Neuronal stem cell (in vitro differentiated cells): Measurements from ENCODE around the gene ST8SIA1.

ENCODE experiments used
- DNase-seq: peaks from one replicate; pipeline ENCODE4 v3.0.0-alpha.2; 2013; ENCODE audit warnings: low spot score
- H2AFZ ChIP-seq: one replicate; pipeline ENCODE4 v1.6.1; 2013; ENCODE audit warnings: mild to moderate bottlenecking, low read length, inconsistent platforms
- H2AK5ac ChIP-seq: 2 replicates; pipeline ENCODE4 v1.6.1; 2013; ENCODE audit warnings: low read depth, mild to moderate bottlenecking, inconsistent platforms, low read length, moderate library complexity, mixed read lengths
- H2BK120ac ChIP-seq: 2 replicates; pipeline ENCODE4 v1.6.1; 2013; ENCODE audit warnings: low read depth, mild to moderate bottlenecking, inconsistent platforms, low read length, moderate library complexity, mixed read lengths
- H2BK12ac ChIP-seq: one replicate; pipeline ENCODE4 v1.6.1; 2013; ENCODE audit warnings: low read length, inconsistent platforms
- H2BK15ac ChIP-seq: 2 replicates; pipeline ENCODE4 v1.6.1; 2013; ENCODE audit warnings: mild to moderate bottlenecking, low read length, inconsistent platforms, mixed read lengths
- H2BK5ac ChIP-seq: one replicate; pipeline ENCODE4 v1.6.1; 2013; ENCODE audit warnings: inconsistent platforms, mild to moderate bottlenecking, low read length, moderate library complexity
- H3K14ac ChIP-seq: one replicate; pipeline ENCODE4 v1.6.1; 2013; ENCODE audit warnings: low read length, inconsistent platforms
- H3K18ac ChIP-seq: 2 replicates; pipeline ENCODE4 v1.6.1; 2013; ENCODE audit warnings: low read length, inconsistent platforms
- H3K23ac ChIP-seq: 2 replicates; pipeline ENCODE4 v1.6.1; 2013; ENCODE audit warnings: low read depth, mild to moderate bottlenecking, mixed read lengths, low read length, inconsistent platforms; ENCODE audit not compliant: poor library complexity
- H3K27ac ChIP-seq: replicated peaks from 3 replicates; pipeline ENCODE4 v1.5.1; 2013; ENCODE audit warnings: low read length, inconsistent platforms
- H3K27me3 ChIP-seq, 3 experiments: 2 replicates each; pipeline ENCODE4 v1.6.1; 2013; ENCODE audit warnings: low read length in 3 of 3, mild to moderate bottlenecking in 2 of 3, inconsistent platforms in 1 of 3, low read depth in 1 of 3, mixed read lengths in 1 of 3, moderate library complexity in 1 of 3; ENCODE audit not compliant: control insufficient read depth in 3 of 3, insufficient read depth in 3 of 3
- H3K36me3 ChIP-seq, 2 donors: replicated peaks in 1 of 2; 2 replicates each; pipeline ENCODE4 v1.6.1; 2013; ENCODE audit warnings: low read length in 2 of 2; ENCODE audit not compliant: control insufficient read depth in 2 of 2, insufficient read depth in 2 of 2
- H3K4ac ChIP-seq: 2 replicates; pipeline ENCODE4 v1.6.1; 2013; ENCODE audit warnings: inconsistent platforms, mild to moderate bottlenecking, low read length, moderate library complexity
- H3K4me1 ChIP-seq, 2 donors: 1 replicate in 1 of 2; 2 replicates in 1 of 2; pipeline ENCODE4 v1.6.1; 2013; ENCODE audit warnings: low read length in 2 of 2, low read depth in 1 of 2; ENCODE audit not compliant: control insufficient read depth in 2 of 2, insufficient read depth in 1 of 2
- H3K4me2 ChIP-seq: one replicate; pipeline ENCODE4 v1.6.1; 2013; ENCODE audit warnings: mild to moderate bottlenecking, low read length, inconsistent platforms; ENCODE audit not compliant: insufficient read depth, poor library complexity, severe bottlenecking
- H3K4me3 ChIP-seq, 2 donors: 2 replicates each; pipeline ENCODE4 v1.5.1; 2013; ENCODE audit warnings: low read length in 2 of 2, mild to moderate bottlenecking in 2 of 2, inconsistent platforms in 1 of 2, moderate library complexity in 1 of 2
- H3K79me1 ChIP-seq: one replicate; pipeline ENCODE4 v1.6.1; 2013; ENCODE audit warnings: low read depth, mild to moderate bottlenecking, inconsistent platforms, low read length, moderate library complexity
- H3K9ac ChIP-seq: one replicate; pipeline ENCODE4 v1.6.1; 2013; ENCODE audit warnings: mild to moderate bottlenecking, low read depth, low read length, inconsistent platforms; ENCODE audit not compliant: poor library complexity
- H3K9me3 ChIP-seq, 2 donors: replicated peaks in 1 of 2; 2 replicates each; pipeline versions ENCODE3 to v1.6.1; 2013; ENCODE audit warnings: low read length in 2 of 2, mild to moderate bottlenecking in 2 of 2, inconsistent platforms in 1 of 2, low read depth in 1 of 2, mixed read lengths in 1 of 2, moderate library complexity in 1 of 2; ENCODE audit not compliant: control insufficient read depth in 2 of 2, insufficient read depth in 1 of 2
- H4K8ac ChIP-seq: one replicate; pipeline ENCODE4 v1.6.1; 2013; ENCODE audit warnings: low read depth, mild to moderate bottlenecking, inconsistent platforms, low read length, moderate library complexity
- H4K91ac ChIP-seq: one replicate; pipeline ENCODE4 v1.6.1; 2013; ENCODE audit warnings: low read length, low read depth, mild to moderate bottlenecking, inconsistent platforms; ENCODE audit not compliant: poor library complexity
- WGBS, 2 donors: extraction: QIAGEN DNeasy Blood & Tissue Kit; methylation state at CpG; one replicate each; pipeline ENCODE4 v1.1.7; 2013; ENCODE audit warnings: missing lambda C conversion rate in 2 of 2, mixed read lengths in 1 of 2; ENCODE audit not compliant: insufficient read length in 2 of 2, insufficient replicate concordance in 1 of 2; ENCODE audit errors: extremely low coverage in 2 of 2; 5-methylcytosine and 5-hydroxymethylcytosine counted together

Gene ST8SIA1

GRCh38 chr12:22360774-22361173, 26.3 kb upstream of the ST8SIA1 start:
- Histone ChIP-seq H2BK5ac (no peak overlapping the region), H4K91ac (no peak overlapping the region), H3K27me3 (no peaks in the 10 kb centered on the region), H3K4me1 (peaks cover 0 to 2% of the 10 kb centered on the region in 2 donors), H3K36me3 (no peaks in the 10 kb centered on the region), H2AFZ (no peak overlapping the region), H4K8ac (no peak overlapping the region), H3K14ac (no peak overlapping the region), H3K4ac (no peak overlapping the region), H3K23ac (no peak overlapping the region), H3K79me1 (no peaks in the 10 kb centered on the region), H3K27ac (no peak overlapping the region), H2AK5ac (no peak overlapping the region), H3K9ac (no peak overlapping the region), H3K4me3 (no peak overlapping the region), H3K18ac (no peak overlapping the region), H2BK12ac (no peak overlapping the region), H3K4me2 (no peak overlapping the region), H2BK120ac (no peak overlapping the region), H2BK15ac (no peak overlapping the region), H3K9me3 (no peaks in the 10 kb centered on the region)
- no peak for DNase-seq
- WGBS, 2 donors: no CpG with 5 or more reads among the region's 5 CpGs

GRCh38 chr12:22357531-22357930, 23.0 kb upstream of the ST8SIA1 start:
- DNase-seq: no peak
- Histone ChIP-seq H3K14ac (no peak overlapping the region), H3K4me2 (no peak overlapping the region), H2BK120ac (no peak overlapping the region), H3K9me3 (no peaks in the 10 kb centered on the region), H3K27me3 (no peaks in the 10 kb centered on the region), H2BK5ac (no peak overlapping the region), H2AFZ (no peak overlapping the region), H3K79me1 (no peaks in the 10 kb centered on the region), H3K9ac (no peak overlapping the region), H3K18ac (no peak overlapping the region), H3K27ac (no peak overlapping the region), H4K91ac (no peak overlapping the region), H2BK15ac (no peak overlapping the region), H3K4me3 (no peak overlapping the region), H2BK12ac (no peak overlapping the region), H4K8ac (no peak overlapping the region), H3K36me3 (no peaks in the 10 kb centered on the region), H2AK5ac (no peak overlapping the region), H3K4ac (no peak overlapping the region), H3K23ac (no peak overlapping the region), H3K4me1 (peaks cover 0 to 2% of the 10 kb centered on the region in 2 donors)
- WGBS, 2 donors: no CpG with 5 or more reads among the region's 3 CpGs

GRCh38 chr12:22356231-22356630, 21.7 kb upstream of the ST8SIA1 start:
- H3K79me1 ChIP-seq: no peaks in the 10 kb centered on the region
- WGBS, 2 donors: no CpG with 5 or more reads among the region's 1 CpG

GRCh38 chr12:22355011-22355580, 20.6 kb upstream of the ST8SIA1 start:
- Histone ChIP-seq H2BK120ac (no peak overlapping the region), H3K79me1 (no peaks in the 10 kb centered on the region), H3K14ac (no peak overlapping the region), H3K4me1 (no peaks in the 10 kb centered on the region), H3K9me3 (no peaks in the 10 kb centered on the region), H4K91ac (no peak overlapping the region), H3K4ac (no peak overlapping the region), H2BK5ac (no peak overlapping the region), H2BK12ac (no peak overlapping the region), H3K27ac (no peak overlapping the region), H4K8ac (no peak overlapping the region), H2AFZ (no peak overlapping the region), H3K23ac (no peak overlapping the region), H3K18ac (no peak overlapping the region), H3K27me3 (no peaks in the 10 kb centered on the region), H3K9ac (no peak overlapping the region), H2AK5ac (no peak overlapping the region), H2BK15ac (no peak overlapping the region), H3K4me2 (no peak overlapping the region), H3K4me3 (no peak overlapping the region), H3K36me3 (no peaks in the 10 kb centered on the region)
- WGBS, 2 donors: no CpG with 5 or more reads among the region's 5 CpGs
- DNase-seq: no peak

More at GRCh38 chr12:22356231-22356630, 21.7 kb upstream of the ST8SIA1 start:
- no peak overlapping the region for H3K23ac ChIP-seq
- no peak overlapping the region for H4K91ac ChIP-seq
- H2BK15ac ChIP-seq: no peak overlapping the region
- no peak overlapping the region for H3K4me2 ChIP-seq
- H2AFZ ChIP-seq: no peak overlapping the region
- H3K27ac ChIP-seq: no peak overlapping the region
- H2BK5ac ChIP-seq: no peak overlapping the region
- H4K8ac ChIP-seq: no peak overlapping the region
- H3K36me3 ChIP-seq: no peaks in the 10 kb centered on the region
- H3K27me3 ChIP-seq: no peaks in the 10 kb centered on the region
- H3K4me1 ChIP-seq: no peaks in the 10 kb centered on the region
- no peak for DNase-seq
- H3K4me3 ChIP-seq: no peak overlapping the region
- H3K18ac ChIP-seq: no peak overlapping the region
- no peak overlapping the region for H3K9ac ChIP-seq
- H2BK12ac ChIP-seq: no peak overlapping the region
- no peak overlapping the region for H3K14ac ChIP-seq
- H2BK120ac ChIP-seq: no peak overlapping the region
- no peaks in the 10 kb centered on the region for H3K9me3 ChIP-seq
- no peak overlapping the region for H3K4ac ChIP-seq
- H2AK5ac ChIP-seq: no peak overlapping the region
